Measurements from ENCODE around the gene MYO3B. TPM values are rescaled to one million over a fixed set of nuclear protein-coding genes. Genes with fewer than 3 reads are reported as not detected.
A peak's percentile ranks its signal among the peaks of the same experiment; 100 is the strongest.

MYO3B gene
- total RNA-seq, 1 donor from 2014 or later: not detected

GRCh38 chr2:170530803-170531564 is 353.0 kb downstream of the MYO3B start:
- no peak overlapping the region for H3K4me3 Mint-ChIP-seq (ENCODE audit: low read depth)
- no peak for DNase-seq (ENCODE audit: low spot score, unreplicated experiment)
- peak overlapping the region; percentile 43 for H3K27ac Mint-ChIP-seq
- no peaks in the 10 kb centered on the region for H3K36me3 Mint-ChIP-seq (ENCODE audit: insufficient read depth)
- H3K4me1 Mint-ChIP-seq (ENCODE audit: low read depth): peaks cover 18% of the 10 kb centered on the region
- no peaks in the 10 kb centered on the region for H3K9me3 Mint-ChIP-seq (ENCODE audit: low read depth)
- no peak for TF ChIP-seq CTCF (IDR thresholded peaks at IDR 0.05; ENCODE audit: unreplicated experiment)
- peaks cover 10% of the 10 kb centered on the region for H3K27me3 Mint-ChIP-seq

GRCh38 chr2:170531876-170532275 is 353.9 kb downstream of the MYO3B start:
- peaks cover 9% of the 10 kb centered on the region for H3K27me3 Mint-ChIP-seq
- no peak for DNase-seq (ENCODE audit: low spot score, unreplicated experiment)
- TF ChIP-seq CTCF (IDR thresholded peaks at IDR 0.05; ENCODE audit: unreplicated experiment): no peak
- H3K9me3 Mint-ChIP-seq (ENCODE audit: low read depth): no peaks in the 10 kb centered on the region
- H3K36me3 Mint-ChIP-seq (ENCODE audit: insufficient read depth): no peaks in the 10 kb centered on the region
- peaks cover 18% of the 10 kb centered on the region for H3K4me1 Mint-ChIP-seq (ENCODE audit: low read depth)
- no peak overlapping the region for H3K4me3 Mint-ChIP-seq (ENCODE audit: low read depth)
- H3K27ac Mint-ChIP-seq: no peak overlapping the region

GRCh38 chr2:170533156-170533555 is 355.2 kb downstream of the MYO3B start:
- Mint-ChIP-seq H3K4me1 (ENCODE audit: low read depth) (peaks cover 18% of the 10 kb centered on the region), H3K9me3 (ENCODE audit: low read depth) (no peaks in the 10 kb centered on the region), H3K27me3 (peaks cover 10% of the 10 kb centered on the region), H3K4me3 (ENCODE audit: low read depth) (no peak overlapping the region), H3K27ac (no peak overlapping the region), H3K36me3 (ENCODE audit: insufficient read depth) (no peaks in the 10 kb centered on the region)
- TF ChIP-seq CTCF (IDR thresholded peaks at IDR 0.05; ENCODE audit: unreplicated experiment): no peak
- DNase-seq (ENCODE audit: low spot score, unreplicated experiment): no peak

- H3K36me3 Mint-ChIP-seq (ENCODE audit: insufficient read depth): no peaks in the 10 kb centered on the region
- H3K4me3 Mint-ChIP-seq (ENCODE audit: low read depth): no peak overlapping the region
- peaks cover 21% of the 10 kb centered on the region for H3K27me3 Mint-ChIP-seq
- no peak for DNase-seq (ENCODE audit: low spot score, unreplicated experiment)
- H3K27ac Mint-ChIP-seq: no peak overlapping the region
- no peak for TF ChIP-seq CTCF (IDR thresholded peaks at IDR 0.05; ENCODE audit: unreplicated experiment)
- no peaks in the 10 kb centered on the region for H3K9me3 Mint-ChIP-seq (ENCODE audit: low read depth)
- peaks cover 8% of the 10 kb centered on the region for H3K4me1 Mint-ChIP-seq (ENCODE audit: low read depth)
Observed at GRCh38 chr2:170535552-170535951, 357.6 kb downstream of the MYO3B start.

GRCh38 chr2:170544817-170545216 is 366.9 kb downstream of the MYO3B start:
- H3K4me3 Mint-ChIP-seq (ENCODE audit: low read depth): no peak overlapping the region

More at GRCh38 chr2:170544817-170545216, 366.9 kb downstream of the MYO3B start:
- H3K9me3 Mint-ChIP-seq (ENCODE audit: low read depth): peaks cover 14% of the 10 kb centered on the region
- H3K27ac Mint-ChIP-seq: no peak overlapping the region
- H3K27me3 Mint-ChIP-seq: no peaks in the 10 kb centered on the region
- peaks cover 7% of the 10 kb centered on the region for H3K4me1 Mint-ChIP-seq (ENCODE audit: low read depth)
- TF ChIP-seq CTCF (IDR thresholded peaks at IDR 0.05; ENCODE audit: unreplicated experiment): no peak
- no peak for DNase-seq (ENCODE audit: low spot score, unreplicated experiment)
- no peaks in the 10 kb centered on the region for H3K36me3 Mint-ChIP-seq (ENCODE audit: insufficient read depth)

All from progenitor cell of endocrine pancreas (in vitro differentiated cells).